Transverse colon (tissue), 4 donors: ENCODE measurements around the gene MT1X. TPM values are rescaled to one million over a fixed set of nuclear protein-coding genes. Genes with fewer than 3 reads are reported as not detected.
A peak's percentile ranks its signal among the peaks of the same experiment; 100 is the strongest.
"Not testable (repeated sequence)": the region's sequence is repeated elsewhere in the genome, so short reads cannot be mapped to it uniquely, and the experiment has no call there.

Experiments
- DNase-seq: peaks from one replicate; pipeline ENCODE4 v3.0.0-alpha.2; 2019
- H3K27ac ChIP-seq, 4 donors: fragments of 200-600 bp; sonication (generic); 2 replicates each; pipeline ENCODE4 v1.5.1; 2016 to 2018; ENCODE audit warnings: inconsistent platforms in 4 of 4
- H3K27me3 ChIP-seq: fragments of 200-600 bp; sonication (generic); 2 replicates; pipeline ENCODE4 v1.5.1; 2017; ENCODE audit warnings: inconsistent platforms
- H3K36me3 ChIP-seq, 4 donors: fragments of 200-600 bp; sonication (generic); 2 replicates each; pipeline ENCODE4 v1.5.1; 2017 to 2019; ENCODE audit warnings: inconsistent platforms in 4 of 4
- H3K4me1 ChIP-seq, 4 donors: fragments of 200-600 bp; sonication (generic); 2 replicates each; pipeline ENCODE4 v1.5.1; 2017 to 2020; ENCODE audit warnings: inconsistent platforms in 4 of 4
- H3K4me3 ChIP-seq, 4 donors: fragments of 200-600 bp; sonication (generic); 1 replicate in 1 of 4; 2 replicates in 3 of 4; pipeline versions ENCODE4 v1.5.1 to v1.6.1; 2017 to 2019; ENCODE audit warnings: inconsistent platforms in 4 of 4
- H3K9me3 ChIP-seq, 2 donors: fragments of 200-600 bp; sonication (generic); 2 replicates each; pipeline ENCODE4 v1.5.1; 2017 to 2019; ENCODE audit warnings: inconsistent platforms in 2 of 2
- CTCF ChIP-seq, 5 experiments: fragments of 200-600 bp in 3 of 5; fragments of 450-650 bp in 2 of 5; sonication (generic) in 3 of 5; IDR thresholded peaks; 1 replicate in 2 of 5; 2 replicates in 3 of 5; pipeline ENCODE4 v1.5.1; 2016 to 2017; ENCODE audit warnings: antibody characterized with exemption in 5 of 5, inconsistent platforms in 3 of 5, mild to moderate bottlenecking in 2 of 5, moderate library complexity in 1 of 5
- EP300 ChIP-seq: sonication (generic); formaldehyde crosslinking; IDR thresholded peaks from one replicate; pipeline ENCODE4 v1.6.1; 2017; ENCODE audit warnings: antibody characterized with exemption, low read depth
- POLR2A ChIP-seq: fragments of 450-650 bp; IDR thresholded peaks from one replicate; pipeline ENCODE4 v1.6.1; 2016; ENCODE audit warnings: antibody characterized with exemption, mild to moderate bottlenecking, moderate library complexity
- POLR2AphosphoS5 ChIP-seq, 3 donors: sonication (generic); formaldehyde crosslinking; IDR thresholded peaks; one replicate each; pipeline ENCODE4 v1.6.1; 2016; ENCODE audit warnings: antibody characterized with exemption in 3 of 3
- WGBS, 2 donors: methylation state at CpG; one replicate each; pipeline ENCODE4 v1.1.5; 2018; ENCODE audit warnings: low coverage in 1 of 2; 5-methylcytosine and 5-hydroxymethylcytosine counted together
- in situ Hi-C, 4 donors: fragments of 200-750 bp; cut with MboI; loops; one replicate each; pipeline versions ENCODE4 v1.15.0 to v1.15.1; 2017; ENCODE audit warnings: low sequenced_read_pairs in 3 of 4, low pct_ligation_motif_present in 1 of 4, low pct_unique_long_range_greater_than_20kb in 1 of 4
- intact Hi-C: fragments of 100-400 bp; cut with DNase I; formaldehyde crosslinking; loops from one replicate; pipeline ENCODE4 v1.15.1; 2023; ENCODE audit warnings: low total_unique reads
- total RNA-seq, 4 donors: library from RNA; depleted of rRNA; stranded (reverse); fragments of >200 nt; gene quantifications; one replicate each; pipeline ENCODE4 v1.1.0, GENCODE V29; 2016

MT1X gene
- total RNA-seq, 4 donors from 2014 or later, result 40.4 to 784 (median 274) TPM

GRCh38 chr16:56657555-56658326, 24.5 kb upstream of the MT1X start, which contains the start of gene MT1F:
TSS of gene MT1F (plus strand) at chr16:56657959. CDS start at chr16:56658059, 100 bp downstream.
- TF ChIP-seq POLR2AphosphoS5 (IDR thresholded peaks at IDR 0.05) (peak; percentile 40 to 61 (median 43)), POLR2A (peak; percentile 61), EP300 (no peak)
- intact Hi-C loops (no loop called here), in situ Hi-C loops (no loop called here)
- Histone ChIP-seq H3K4me1 (peaks cover 5 to 18% (median 16%) of the 10 kb centered on the region in 4 donors), H3K4me3 (peak within 1 kb of the TSS; percentile 21 to 54 (median 48)), H3K9me3 (no peaks in the 10 kb centered on the region), H3K27ac (peak within 1 kb of the TSS; percentile 59 to 79 (median 75)), H3K27me3 (peaks cover 22% of the 10 kb centered on the region), H3K36me3 (no peaks in the 10 kb centered on the region)
- peak; percentile 96 for DNase-seq
- 2% methylated on average over 45 of the region's 46 CpGs; no CpG with 5 or more reads in 1 of the 2 donors for WGBS, 2 donors

- intact Hi-C loops, result no loop called here
- H3K4me3 ChIP-seq, result peak overlapping the region in 3 of 4 donors; percentile 45 to 54 (median 50)
- DNase-seq, result peak; percentile 54
- 27% methylated on average over 10 of the region's 10 CpGs; no CpG with 5 or more reads in 1 of the 2 donors for WGBS, 2 donors
- no peaks in the 10 kb centered on the region for H3K36me3 ChIP-seq
- peak overlapping the region in 3 of 4 donors; percentile 59 to 79 (median 75) for H3K27ac ChIP-seq
- peaks cover 5 to 23% (median 17%) of the 10 kb centered on the region in 4 donors for H3K4me1 ChIP-seq
- in situ Hi-C loops, result no loop called here
- H3K27me3 ChIP-seq, result peaks cover 29% of the 10 kb centered on the region
- no peak for TF ChIP-seq CTCF (IDR thresholded peaks at IDR 0.05)
- TF ChIP-seq POLR2AphosphoS5 (IDR thresholded peaks at IDR 0.05), result no peak
- no peak for TF ChIP-seq POLR2A
- TF ChIP-seq EP300, result no peak
- no peaks in the 10 kb centered on the region for H3K9me3 ChIP-seq
These were observed 23.9 kb upstream of the MT1X start for GRCh38 chr16:56658327-56658875.

DNA sequence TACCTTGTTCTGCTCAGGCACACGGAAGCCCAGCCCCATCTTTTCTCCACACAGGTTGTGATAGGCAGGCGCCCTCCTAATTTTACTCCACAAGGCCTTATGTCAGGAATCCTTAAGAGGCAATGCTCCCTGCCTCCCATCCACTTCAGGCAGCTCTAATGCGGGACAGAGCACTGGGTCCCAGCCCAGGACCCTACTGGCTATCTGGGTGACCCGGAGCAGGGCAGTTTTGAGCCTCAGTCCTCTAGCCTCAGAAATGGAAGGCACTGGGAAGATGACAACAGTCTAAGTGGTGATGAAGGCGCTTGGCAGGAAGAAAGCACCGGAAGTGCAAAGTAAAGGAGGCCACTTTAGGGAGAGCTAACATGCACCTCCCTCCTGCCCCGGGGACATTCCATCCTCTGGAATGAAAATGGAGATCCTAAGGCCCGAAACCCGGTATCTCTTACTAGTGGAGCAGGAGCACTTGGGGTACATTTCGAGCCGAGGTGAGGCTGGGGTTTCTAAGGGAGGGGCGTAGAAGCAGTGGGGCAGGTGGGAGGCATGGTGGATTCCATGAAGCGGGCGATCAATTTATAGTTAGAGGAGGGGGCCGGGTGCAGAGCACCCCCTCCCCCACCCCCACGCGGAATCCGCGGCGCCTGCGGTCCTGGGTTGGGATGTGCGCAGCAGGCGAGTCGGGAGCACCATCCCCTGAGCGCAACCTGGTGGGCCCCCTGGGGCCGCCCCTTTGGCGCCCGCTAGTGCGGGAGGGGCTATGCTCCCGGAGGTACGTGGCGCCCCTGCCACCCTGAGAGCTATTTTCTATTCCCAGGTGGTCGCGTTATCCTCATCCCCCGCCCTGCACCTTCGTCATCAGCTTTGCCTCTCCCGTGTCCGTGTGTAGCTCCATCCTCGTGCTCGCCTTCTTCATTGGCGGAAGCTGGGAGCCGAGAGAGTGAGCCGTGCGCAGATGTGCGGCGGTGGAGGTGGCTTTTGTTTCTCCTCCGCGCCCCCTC, 19.6 kb upstream of the MT1X start:
- in situ Hi-C loops (no loop called here), intact Hi-C loops (no loop called here)
- no peaks in the 10 kb centered on the region for H3K36me3 ChIP-seq
- TF ChIP-seq POLR2AphosphoS5 (IDR thresholded peaks at IDR 0.05) (no peak), POLR2A (no peak), CTCF (IDR thresholded peaks at IDR 0.05) (no peak), EP300 (no peak)
- no peak for DNase-seq
- peak overlapping the region in 1 of 4 donors; percentile 23 for H3K4me3 ChIP-seq
- no peak overlapping the region for H3K27ac ChIP-seq
- 22 to 50% methylated on average over 9 to 46 of the region's 48 CpGs for WGBS, 2 donors
- H3K9me3 ChIP-seq, result no peaks in the 10 kb centered on the region
- H3K27me3 ChIP-seq, result peaks cover 61% of the 10 kb centered on the region
- H3K4me1 ChIP-seq, result peaks cover 5 to 21% (median 15%) of the 10 kb centered on the region in 4 donors

DNA sequence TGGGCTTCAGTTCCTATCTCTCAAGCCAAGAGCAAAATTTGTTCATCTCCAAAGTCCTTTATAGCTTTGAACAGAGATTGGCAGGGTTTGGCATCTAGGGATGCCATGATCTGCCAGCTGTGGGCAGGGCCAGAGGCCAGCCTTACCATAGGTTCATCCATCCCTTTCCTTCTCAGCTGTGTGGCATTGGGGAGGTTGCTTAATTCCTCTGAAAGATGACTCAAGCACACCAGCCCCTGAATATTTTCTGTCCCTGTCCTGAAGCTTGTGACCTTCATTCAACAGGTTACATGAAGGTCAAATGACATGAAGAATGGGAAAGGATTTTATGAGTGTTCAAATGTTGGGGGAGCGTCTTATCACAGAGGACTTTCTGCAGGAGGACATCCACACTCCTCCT, 17.8 kb upstream of the MT1X start:
- Histone ChIP-seq H3K27ac (no peak overlapping the region), H3K9me3 (no peaks in the 10 kb centered on the region), H3K4me1 (peaks cover 4 to 28% (median 14%) of the 10 kb centered on the region in 4 donors), H3K4me3 (no peak overlapping the region), H3K27me3 (peaks cover 69% of the 10 kb centered on the region), H3K36me3 (no peaks in the 10 kb centered on the region)
- intact Hi-C loops, result no loop called here
- no peak for TF ChIP-seq EP300
- no peak for TF ChIP-seq CTCF (IDR thresholded peaks at IDR 0.05)
- TF ChIP-seq POLR2A, result no peak
- TF ChIP-seq POLR2AphosphoS5 (IDR thresholded peaks at IDR 0.05), result no peak
- in situ Hi-C loops, result no loop called here
- 83 to 100% methylated on average over 1 of the region's 1 CpG for WGBS, 2 donors
- no peak for DNase-seq

DNA sequence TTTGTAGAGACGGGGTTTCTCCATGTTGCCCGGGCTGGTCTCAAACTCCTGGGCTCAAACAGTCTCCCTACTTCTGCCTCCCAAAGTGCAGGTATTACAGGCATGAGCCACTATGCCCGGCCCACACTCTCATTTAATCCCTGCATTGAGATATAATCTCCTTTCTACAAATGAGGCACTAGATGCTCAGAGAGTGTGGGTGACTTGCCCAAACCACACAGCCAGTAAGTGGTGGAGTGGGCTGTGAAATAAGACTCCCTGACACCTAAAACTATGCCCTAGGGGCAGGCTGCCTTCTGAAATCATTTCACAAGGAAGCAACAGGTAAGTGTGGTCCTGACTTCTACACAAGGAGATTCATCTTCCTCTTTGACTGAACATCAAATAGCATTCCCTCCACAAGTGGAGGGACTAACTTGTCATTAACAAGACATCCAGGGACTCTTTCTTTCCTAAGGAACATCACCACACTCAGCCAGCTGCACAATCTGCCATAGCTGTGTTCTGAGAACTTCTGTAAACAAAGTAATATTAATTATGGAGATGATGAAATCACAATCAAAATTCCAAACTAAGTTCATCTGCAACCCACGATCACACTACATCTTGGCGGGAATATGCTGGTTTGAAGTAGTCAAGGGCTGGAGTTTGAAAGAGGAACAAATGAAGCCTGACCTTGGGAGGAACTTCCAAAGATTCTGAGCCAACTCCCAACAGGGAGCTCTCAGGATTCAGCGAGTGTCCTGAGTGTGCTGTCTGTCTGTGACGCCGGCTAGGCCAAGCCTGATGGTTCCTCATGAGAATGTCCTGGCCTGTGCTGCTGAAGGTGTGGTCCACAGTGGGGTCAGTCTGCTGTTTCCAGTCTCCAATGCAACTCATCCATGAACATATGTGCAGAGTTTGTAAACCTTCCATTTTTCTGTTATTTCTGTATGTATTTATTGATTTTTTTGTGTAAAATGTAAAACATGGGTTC, 16.7 kb upstream of the MT1X start:
- peaks cover 5 to 34% (median 19%) of the 10 kb centered on the region in 4 donors for H3K4me1 ChIP-seq
- intact Hi-C loops, H3K27ac ChIP-seq, DNase-seq, H3K36me3 ChIP-seq, H3K4me3 ChIP-seq, in situ Hi-C loops, H3K9me3 ChIP-seq: not testable (repeated sequence)
- WGBS, 2 donors, result 72 to 80% methylated on average over 5 to 8 of the region's 8 CpGs
- peaks cover 80% of the 10 kb centered on the region for H3K27me3 ChIP-seq
